HCT116 (cell line): ENCODE measurements around the gene PEX19.

Source experiments
- EZH2 ChIP-seq: fragments of 200-600 bp; sonication (generic); IDR thresholded peaks from 2 replicates; pipeline ENCODE4 v1.6.1; 2017; ENCODE audit warnings: antibody characterized with exemption, mixed run types
- TF ChIP-seq, protein P1 (sequence below), 3 experiments: fragments of 200-600 bp in 1 of 3; sonication (generic) in 1 of 3; IDR thresholded peaks in 2 of 3; conservative IDR thresholded peaks in 1 of 3; 2 replicates each; pipeline ENCODE4 v1.5.1; 2012 to 2017; ENCODE audit warnings: low read depth in 2 of 3, low read length in 2 of 3, antibody characterized with exemption in 1 of 3, borderline replicate concordance in 1 of 3, control low read depth in 1 of 3, mild to moderate bottlenecking in 1 of 3, mixed read lengths in 1 of 3, mixed run types in 1 of 3, moderate library complexity in 1 of 3; ENCODE audit not compliant: insufficient read depth in 1 of 3

DNA sequence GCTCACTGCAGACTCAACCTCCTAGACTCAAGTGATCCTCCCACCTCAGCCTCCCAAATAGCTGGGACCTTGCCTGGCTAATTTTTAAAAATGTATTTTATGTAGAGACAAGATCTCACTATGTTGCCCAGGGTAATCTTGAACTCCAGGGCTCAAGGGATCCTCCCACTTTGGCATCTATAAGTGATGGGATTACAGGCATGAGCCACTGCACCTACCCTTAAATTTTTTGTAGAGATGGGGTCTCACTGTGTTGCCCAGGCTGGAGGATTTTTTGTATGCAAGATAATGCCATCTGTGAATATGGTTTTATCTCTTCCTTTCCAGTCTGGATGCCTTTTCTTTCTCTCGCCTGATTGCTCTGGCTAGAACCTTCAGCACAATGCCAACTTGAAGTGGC, 13.9 kb downstream of the PEX19 start:
- TF ChIP-seq EZH2 = no peak
- TF ChIP-seq, protein P1, sequence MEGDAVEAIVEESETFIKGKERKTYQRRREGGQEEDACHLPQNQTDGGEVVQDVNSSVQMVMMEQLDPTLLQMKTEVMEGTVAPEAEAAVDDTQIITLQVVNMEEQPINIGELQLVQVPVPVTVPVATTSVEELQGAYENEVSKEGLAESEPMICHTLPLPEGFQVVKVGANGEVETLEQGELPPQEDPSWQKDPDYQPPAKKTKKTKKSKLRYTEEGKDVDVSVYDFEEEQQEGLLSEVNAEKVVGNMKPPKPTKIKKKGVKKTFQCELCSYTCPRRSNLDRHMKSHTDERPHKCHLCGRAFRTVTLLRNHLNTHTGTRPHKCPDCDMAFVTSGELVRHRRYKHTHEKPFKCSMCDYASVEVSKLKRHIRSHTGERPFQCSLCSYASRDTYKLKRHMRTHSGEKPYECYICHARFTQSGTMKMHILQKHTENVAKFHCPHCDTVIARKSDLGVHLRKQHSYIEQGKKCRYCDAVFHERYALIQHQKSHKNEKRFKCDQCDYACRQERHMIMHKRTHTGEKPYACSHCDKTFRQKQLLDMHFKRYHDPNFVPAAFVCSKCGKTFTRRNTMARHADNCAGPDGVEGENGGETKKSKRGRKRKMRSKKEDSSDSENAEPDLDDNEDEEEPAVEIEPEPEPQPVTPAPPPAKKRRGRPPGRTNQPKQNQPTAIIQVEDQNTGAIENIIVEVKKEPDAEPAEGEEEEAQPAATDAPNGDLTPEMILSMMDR (IDR thresholded peaks at IDR 0.05 in 2 of 3, conservative IDR thresholded peaks at IDR 0.05 in 1 of 3; ENCODE audit: borderline replicate concordance in 1 of 3, insufficient read depth in 1 of 3, low read depth in 2 of 3, low read length in 2 of 3) = no peak
